HepG2 (cell line): ENCODE data around the gene IGFBP5. TPM values are rescaled to one million over a fixed set of nuclear protein-coding genes. Genes with fewer than 3 reads are reported as not detected.

Source experiments
- ATAC-seq: fragments of 200-7000 bp; cut with Tn5 transposase; 3 replicates; pipeline ENCODE4 v1.9.1; 2020; ENCODE audit warnings: mild to moderate bottlenecking, moderate library complexity
- BruUV-seq: library from RNA; stranded (reverse); fragments of 400-500 nt; replicated peaks from 2 replicates; lab custom pipeline; 2021; lab: Mats Ljungman, UMichigan
- CTCF ChIA-PET: fragments of 300-600 bp; formaldehyde crosslinking; extraction: SDS; loops from one replicate; lab custom pipeline; 2021; ENCODE audit warnings: low total read pairs, inconsistent platforms, low intra/inter-chr PET ratio; lab: Yijun Ruan, JAX
- POLR2A ChIA-PET: fragments of 350-600 bp; sonication (Branson Sonifier 250); formaldehyde crosslinking; loops from one replicate; lab custom pipeline; 2020; ENCODE audit warnings: antibody characterized with exemption, inconsistent platforms; lab: Yijun Ruan, JAX
- DNase-seq: peaks from one replicate; pipeline ENCODE4 v3.0.0-alpha.2; 2015; ENCODE audit warnings: low spot score
- FAIRE-seq: peaks from 3 replicates; lab custom pipeline; 2011; peaks lifted over from hg19 to GRCh38; lab: Jason Lieb, UNC
- H2AFZ ChIP-seq: one replicate; pipeline ENCODE4 v1.6.1; 2011; ENCODE audit warnings: low read length, inconsistent platforms
- H3K27ac ChIP-seq: fragments of 300-600 bp; 3 replicates; pipeline ENCODE4 v1.8.0; 2011; ENCODE audit warnings: mixed run types, mild to moderate bottlenecking, mixed read lengths, low read length, inconsistent platforms; ENCODE audit not compliant: insufficient read depth; ENCODE audit errors: extremely low read length
- H3K27me3 ChIP-seq, 2 experiments: fragments of 200-600 bp in 1 of 2; 2 replicates in 1 of 2; 3 replicates in 1 of 2; pipeline versions ENCODE4 v1.6.0 to v1.8.0; 2011; ENCODE audit warnings: low read length in 2 of 2, mild to moderate bottlenecking in 2 of 2, moderate library complexity in 2 of 2, inconsistent platforms in 1 of 2; ENCODE audit not compliant: insufficient read depth in 2 of 2, control insufficient read depth in 1 of 2
- H3K36me3 ChIP-seq, 2 experiments: fragments of 200-600 bp in 1 of 2; replicated peaks in 1 of 2; 2 replicates in 1 of 2; 3 replicates in 1 of 2; pipeline versions ENCODE4 v1.5.1 to v1.8.0; 2011; ENCODE audit warnings: low read length in 2 of 2, inconsistent platforms in 1 of 2; ENCODE audit not compliant: insufficient read depth in 2 of 2, control insufficient read depth in 1 of 2
- H3K4me1 ChIP-seq: 2 replicates; pipeline ENCODE4 v1.5.1; 2012; ENCODE audit warnings: low read length, inconsistent platforms; ENCODE audit not compliant: insufficient read depth
- H3K4me2 ChIP-seq: 2 replicates; pipeline ENCODE4 v1.6.0; 2011; ENCODE audit warnings: low read depth, low read length, inconsistent platforms
- H3K4me3 ChIP-seq, 3 experiments: fragments of 200-600 bp in 1 of 3; sonication (generic), shearing (Covaris generic) in 1 of 3; replicated peaks in 1 of 3; 2 replicates each; pipeline ENCODE4 v1.5.1; 2011 to 2016; ENCODE audit warnings: low read length in 3 of 3, inconsistent platforms in 2 of 3, low read depth in 2 of 3, mild to moderate bottlenecking in 2 of 3, control low read depth in 1 of 3, mixed read lengths in 1 of 3; ENCODE audit not compliant: insufficient read depth in 1 of 3
- H3K79me2 ChIP-seq: one replicate; pipeline ENCODE4 v1.6.1; 2011; ENCODE audit warnings: low read length, inconsistent platforms; ENCODE audit not compliant: insufficient read depth
- H3K9ac ChIP-seq: 2 replicates; pipeline ENCODE4 v1.6.0; 2011; ENCODE audit warnings: mild to moderate bottlenecking, low read depth, low read length, inconsistent platforms; ENCODE audit not compliant: insufficient read depth
- H3K9me3 ChIP-seq: 2 replicates; pipeline ENCODE4 v1.5.1; 2012; ENCODE audit warnings: mild to moderate bottlenecking, low read length
- H4K20me1 ChIP-seq: 2 replicates; pipeline ENCODE4 v1.6.0; 2011; ENCODE audit warnings: inconsistent platforms, mild to moderate bottlenecking, low read length, moderate library complexity; ENCODE audit not compliant: insufficient read depth
- AKAP8 ChIP-seq: sonication (generic); formaldehyde crosslinking; IDR thresholded peaks from 2 replicates; pipeline ENCODE4 v1.5.1; 2020; ENCODE audit warnings: mild to moderate bottlenecking, missing genetic modification reagents
- CCAR2 ChIP-seq: fragments of 200-400 bp; formaldehyde crosslinking; optimal IDR thresholded peaks from 2 replicates; pipeline ENCODE3; 2018; ENCODE audit warnings: low read depth, mild to moderate bottlenecking, low read length, moderate library complexity
- KLF9 ChIP-seq: IDR thresholded peaks from 2 replicates; pipeline ENCODE4 v1.6.1; 2016; ENCODE audit warnings: low read depth
- NBN ChIP-seq: fragments of 450-650 bp; conservative IDR thresholded peaks from 2 replicates; pipeline ENCODE4 v1.6.1; 2017
- PRPF4 ChIP-seq: fragments of 200-400 bp; formaldehyde crosslinking; IDR thresholded peaks from 2 replicates; pipeline ENCODE4 v1.6.1; 2016; ENCODE audit warnings: low read length, low read depth; ENCODE audit not compliant: poor library complexity, severe bottlenecking
- RCOR2 ChIP-seq: IDR thresholded peaks from 2 replicates; pipeline ENCODE4 v1.6.1; 2016; ENCODE audit warnings: missing biosample characterization, missing genetic modification reagents
- ZBTB33 ChIP-seq: sonication (generic); formaldehyde crosslinking; IDR thresholded peaks from 2 replicates; pipeline ENCODE4 v1.4.0; 2020; ENCODE audit warnings: missing genetic modification reagents
- ZNF234 ChIP-seq: sonication (generic); formaldehyde crosslinking; conservative IDR thresholded peaks from 2 replicates; pipeline ENCODE4 v1.5.1; 2020; ENCODE audit warnings: mild to moderate bottlenecking, missing genetic modification reagents
- ZNF382 ChIP-seq: sonication (generic); formaldehyde crosslinking; IDR thresholded peaks from 2 replicates; pipeline ENCODE4 v1.5.0; 2020; ENCODE audit warnings: missing genetic modification reagents, mild to moderate bottlenecking, borderline replicate concordance
- ZNF7 ChIP-seq: IDR thresholded peaks from 2 replicates; pipeline ENCODE4 v1.6.1; 2016; ENCODE audit warnings: missing biosample characterization, missing genetic modification reagents
- WGBS: methylation state at CpG from one replicate; pipeline ENCODE4 v1.1.6; 2017; ENCODE audit warnings: low lambda C conversion rate; 5-methylcytosine and 5-hydroxymethylcytosine counted together
- in situ Hi-C: cut with HindIII; loops from 2 replicates; pipeline ENCODE4 v1.10.0; 2017; ENCODE audit warnings: low pct_unique_long_range_greater_than_20kb; ENCODE audit not compliant: extremely low pct_ligation_motif_present
- intact Hi-C: fragments of 100-400 bp; cut with micrococcal nuclease; formaldehyde crosslinking; loops from one replicate; pipeline ENCODE4 v1.10.0; 2022; ENCODE audit not compliant: unreplicated experiment
- polyA plus RNA-seq, 8 experiments: library from polyadenylated mRNA; depleted of rRNA in 3 of 8; stranded (reverse) in 7 of 8; unstranded in 1 of 8; fragments of >200 nt; fragmentation: Illumina TruSeq in 4 of 8; extraction: Trizol in 4 of 8; gene quantifications; 2 replicates each; pipeline versions ENCODE4 v1.2.1 to v1.2.3, GENCODE V29; 2011 to 2016; ENCODE audit warnings: low read depth in 4 of 8, missing spikeins in 1 of 8, mixed read lengths in 1 of 8; ENCODE audit not compliant: insufficient read depth in 1 of 8
- total RNA-seq, 5 experiments: library from RNA; depleted of rRNA; stranded (reverse); fragments of >200 nt; fragmentation: Illumina TruSeq; extraction: Trizol; gene quantifications; 2 replicates each; pipeline ENCODE4 v1.2.3, GENCODE V29; 2016; ENCODE audit warnings: low read depth in 1 of 5
- TF ChIP-seq, protein P1 (sequence below): sonication (generic); formaldehyde crosslinking; IDR thresholded peaks from 2 replicates; pipeline ENCODE4 v1.4.0; 2020; ENCODE audit warnings: mild to moderate bottlenecking, missing genetic modification reagents

Gene IGFBP5
- total and polyA plus RNA-seq, 2 of the 13 experiments (the other 11 are each of a cell fraction or from before 2014, with no cell fraction given), result 0.15 TPM; not detected in 1

DNA sequence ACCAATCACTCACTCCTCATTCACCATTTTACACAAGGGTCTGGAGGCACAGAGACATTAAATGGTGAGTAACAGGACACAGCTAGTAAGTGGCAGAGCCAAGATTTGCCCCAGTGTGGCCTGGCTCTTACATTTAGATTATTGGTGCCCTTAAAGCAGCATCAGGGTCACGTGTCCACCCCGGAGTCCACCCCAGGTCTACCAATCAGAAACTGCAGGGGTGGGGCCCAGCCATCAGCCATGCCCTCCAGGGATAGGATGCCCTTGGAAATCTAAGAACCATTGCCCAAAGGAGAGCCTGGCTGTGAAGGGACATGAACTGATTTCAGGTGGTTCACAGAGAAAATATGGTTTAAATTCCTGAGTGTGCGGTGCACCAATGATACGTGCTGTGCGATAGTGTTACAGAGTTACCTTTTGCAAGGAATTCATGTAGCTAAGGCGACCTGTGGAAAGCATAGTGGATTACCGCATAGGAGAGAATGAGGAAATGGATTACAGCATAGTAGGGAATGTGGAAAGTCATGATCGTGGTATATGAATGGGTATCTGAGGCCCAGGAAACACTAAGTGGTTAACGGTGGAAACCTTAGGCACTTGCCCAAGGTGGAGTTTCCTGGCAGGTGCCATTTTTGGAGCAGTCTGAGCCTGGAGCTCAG is 17.8 kb downstream of the IGFBP5 start:
- intact Hi-C loops, result no loop called here
- no TSS peak for BruUV-seq
- FAIRE-seq (no peak), ATAC-seq (no peak), DNase-seq (no peak)
- H3K4me1 ChIP-seq, result peaks cover 6% of the 10 kb centered on the region
- ChIA-PET POLR2A (no interaction called here), CTCF (no interaction called here)
- no peaks in the 10 kb centered on the region for H3K79me2 ChIP-seq
- no peak overlapping the region for H2AFZ ChIP-seq
- TF ChIP-seq, protein P1, sequence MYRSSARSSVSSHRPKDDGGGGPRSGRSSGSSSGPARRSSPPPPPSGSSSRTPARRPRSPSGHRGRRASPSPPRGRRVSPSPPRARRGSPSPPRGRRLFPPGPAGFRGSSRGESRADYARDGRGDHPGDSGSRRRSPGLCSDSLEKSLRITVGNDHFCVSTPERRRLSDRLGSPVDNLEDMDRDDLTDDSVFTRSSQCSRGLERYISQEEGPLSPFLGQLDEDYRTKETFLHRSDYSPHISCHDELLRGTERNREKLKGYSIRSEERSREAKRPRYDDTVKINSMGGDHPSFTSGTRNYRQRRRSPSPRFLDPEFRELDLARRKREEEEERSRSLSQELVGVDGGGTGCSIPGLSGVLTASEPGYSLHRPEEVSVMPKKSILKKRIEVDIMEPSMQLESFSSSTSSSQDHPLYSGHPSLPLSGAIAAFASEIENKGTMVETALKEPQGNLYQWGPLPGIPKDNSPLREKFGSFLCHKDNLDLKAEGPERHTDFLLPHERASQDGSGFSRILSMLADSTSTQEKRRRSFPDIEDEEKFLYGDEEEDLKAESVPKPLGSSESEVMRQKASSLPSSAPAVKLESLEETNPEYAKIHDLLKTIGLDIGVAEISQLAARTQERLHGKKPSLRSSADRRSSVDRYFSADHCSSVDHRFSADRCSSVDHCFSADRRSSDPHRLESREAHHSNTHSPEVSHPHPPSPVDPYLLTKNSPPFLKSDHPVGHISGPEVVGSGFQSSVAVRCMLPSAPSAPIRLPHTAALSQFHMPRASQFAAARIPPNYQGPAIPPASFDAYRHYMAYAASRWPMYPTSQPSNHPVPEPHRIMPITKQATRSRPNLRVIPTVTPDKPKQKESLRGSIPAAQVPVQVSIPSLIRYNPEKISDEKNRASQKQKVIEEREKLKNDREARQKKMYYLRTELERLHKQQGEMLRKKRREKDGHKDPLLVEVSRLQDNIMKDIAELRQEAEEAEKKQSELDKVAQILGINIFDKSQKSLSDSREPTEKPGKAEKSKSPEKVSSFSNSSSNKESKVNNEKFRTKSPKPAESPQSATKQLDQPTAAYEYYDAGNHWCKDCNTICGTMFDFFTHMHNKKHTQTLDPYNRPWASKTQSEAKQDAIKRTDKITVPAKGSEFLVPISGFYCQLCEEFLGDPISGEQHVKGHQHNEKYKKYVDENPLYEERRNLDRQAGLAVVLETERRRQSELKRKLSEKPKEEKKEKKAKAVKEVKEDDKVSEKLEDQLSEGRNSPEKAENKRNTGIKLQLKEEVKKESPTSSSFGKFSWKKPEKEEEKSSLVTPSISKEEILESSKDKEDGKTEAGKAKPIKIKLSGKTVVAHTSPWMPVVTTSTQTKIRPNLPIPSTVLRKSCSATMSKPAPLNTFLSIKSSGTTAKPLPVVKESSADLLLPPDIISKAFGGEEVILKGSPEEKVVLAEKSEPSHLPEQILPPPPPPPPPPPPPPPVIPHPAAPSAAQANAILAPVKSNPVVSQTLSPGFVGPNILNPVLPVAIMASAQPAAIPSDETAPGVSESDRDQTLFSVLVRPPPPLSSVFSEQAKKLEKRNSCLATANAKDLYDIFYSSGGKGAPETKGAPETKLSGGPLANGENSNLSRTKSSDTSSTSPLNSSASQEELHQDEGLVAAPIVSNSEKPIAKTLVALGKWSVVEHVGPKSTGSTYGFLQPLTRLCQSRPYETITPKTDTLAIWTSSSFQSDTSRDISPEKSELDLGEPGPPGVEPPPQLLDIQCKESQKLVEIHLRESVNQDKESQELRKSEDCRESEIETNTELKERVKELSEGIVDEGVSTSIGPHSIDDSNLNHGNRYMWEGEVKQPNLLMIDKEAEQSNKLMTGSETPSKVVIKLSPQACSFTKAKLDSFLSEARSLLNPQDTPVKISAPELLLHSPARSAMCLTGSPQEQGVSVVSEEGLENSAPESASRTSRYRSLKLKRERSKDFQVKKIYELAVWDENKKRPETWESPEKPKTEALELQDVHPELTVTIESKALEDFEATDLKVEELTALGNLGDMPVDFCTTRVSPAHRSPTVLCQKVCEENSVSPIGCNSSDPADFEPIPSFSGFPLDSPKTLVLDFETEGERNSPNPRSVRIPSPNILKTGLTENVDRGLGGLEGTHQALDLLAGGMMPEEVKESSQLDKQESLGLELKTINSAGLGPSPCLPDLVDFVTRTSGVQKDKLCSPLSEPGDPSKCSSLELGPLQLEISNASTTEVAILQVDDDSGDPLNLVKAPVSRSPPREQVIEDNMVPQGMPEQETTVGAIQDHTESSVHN, result no peak
- TF ChIP-seq ZNF7 (CRISPR knock-in tag) (no peak), ZBTB33 (CRISPR knock-in tag) (no peak), AKAP8 (CRISPR knock-in tag) (no peak), ZNF382 (CRISPR knock-in tag) (no peak), CCAR2 (no peak), PRPF4 (no peak), NBN (no peak), RCOR2 (CRISPR knock-in tag) (no peak), KLF9 (CRISPR knock-in tag) (no peak), ZNF234 (no peak)
- no peaks in the 10 kb centered on the region for H4K20me1 ChIP-seq
- no peak overlapping the region for H3K9ac ChIP-seq
- H3K9me3 ChIP-seq, result no peaks in the 10 kb centered on the region
- H3K36me3 ChIP-seq, result no peaks in the 10 kb centered on the region
- no peak overlapping the region for H3K4me3 ChIP-seq
- peaks cover 6 to 79% of the 10 kb centered on the region in 2 experiments for H3K27me3 ChIP-seq
- 57% methylated on average over 9 of the region's 9 CpGs for WGBS
- in situ Hi-C loops, result no loop called here
- H3K4me2 ChIP-seq, result no peak overlapping the region
- no peak overlapping the region for H3K27ac ChIP-seq
